M059J (cell line): Measurements from ENCODE around the gene LRP3. TPM values are rescaled to one million over a fixed set of nuclear protein-coding genes. Genes with fewer than 3 reads are reported as not detected.
"Not testable (repeated sequence)": the region's sequence is repeated elsewhere in the genome, so short reads cannot be mapped to it uniquely, and the experiment has no call there.

Experiments used
- DNase-seq: peaks from one replicate; pipeline ENCODE4 v3.0.0-alpha.2; 2012; ENCODE audit warnings: low read depth
- total RNA-seq: library from RNA; depleted of rRNA; stranded (reverse); fragments of >200 nt; shearing (Covaris generic); gene quantifications from 2 replicates; pipeline ENCODE4 v1.2.3, GENCODE V29; 2014

LRP3 gene
- total RNA-seq, 1 experiment from 2014 or later: 2.0 TPM

DNA sequence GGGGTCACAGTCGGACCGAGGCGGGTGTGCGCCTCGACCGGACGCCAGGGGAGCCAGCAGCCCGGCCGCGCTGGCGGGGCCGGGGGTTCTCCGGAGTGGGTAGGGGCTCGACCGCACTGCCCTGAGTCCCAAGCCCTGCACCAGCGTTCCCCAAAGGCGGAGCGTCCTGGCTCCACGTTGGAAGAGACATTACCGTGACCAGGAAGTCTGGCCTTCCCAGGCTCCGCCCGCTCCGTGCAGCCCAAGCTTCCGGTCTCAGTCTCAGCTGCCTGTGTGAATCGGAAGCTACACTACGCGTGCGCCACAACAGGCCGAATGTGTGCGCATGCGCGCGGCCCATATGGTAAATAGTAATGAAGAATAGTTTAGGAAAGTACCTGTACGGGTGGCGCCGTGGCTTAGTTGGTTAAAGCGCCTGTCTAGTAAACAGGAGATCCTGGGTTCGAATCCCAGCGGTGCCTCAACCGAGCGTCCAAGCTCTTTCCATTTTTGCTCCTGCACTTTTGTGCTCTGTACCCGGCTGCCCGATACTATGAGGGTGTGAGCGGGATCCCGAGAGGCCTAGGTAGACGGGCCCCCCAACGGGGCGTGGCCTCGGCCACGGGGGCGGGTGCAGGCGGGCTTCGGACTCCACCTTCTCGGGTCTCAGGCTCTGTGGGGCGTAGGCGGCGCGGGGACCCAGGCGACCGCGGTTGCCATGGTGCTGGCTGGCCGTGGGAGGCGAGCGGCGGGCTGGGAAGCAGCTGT, 17.3 kb upstream of the LRP3 start:
- DNase-seq: peak; percentile 99

DNA sequence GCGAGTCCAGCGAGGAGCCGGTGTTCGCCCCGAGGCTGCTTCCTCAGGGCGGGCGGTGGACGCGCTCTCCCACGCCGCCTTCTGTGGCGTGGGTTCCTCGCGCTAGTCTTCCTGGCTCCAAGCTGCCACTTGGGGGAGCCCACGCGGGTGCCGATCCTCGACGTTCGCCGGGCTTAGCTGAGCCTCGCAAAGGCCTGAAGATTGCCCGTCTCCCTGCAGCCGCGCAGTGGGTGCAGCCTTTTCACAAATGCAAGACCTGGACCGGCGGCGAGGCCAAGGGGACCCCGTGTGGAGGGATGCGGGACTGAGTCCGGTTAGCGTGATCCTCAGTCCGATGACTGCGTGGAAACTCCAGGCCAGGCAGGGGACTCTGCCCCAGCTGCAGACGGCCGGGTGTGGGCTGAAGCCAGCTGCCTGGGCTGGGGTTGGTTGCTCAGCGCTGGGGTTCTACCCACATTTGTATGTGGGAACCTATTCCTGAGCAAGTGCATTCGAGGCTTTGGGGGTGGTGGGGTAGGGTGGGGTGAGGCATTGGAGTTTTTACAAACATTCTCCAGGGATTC, 16.6 kb upstream of the LRP3 start:
- DNase-seq: no peak

GRCh38 chr19:33186431-33187182, 7.5 kb upstream of the LRP3 start:
- no peak for DNase-seq

DNA sequence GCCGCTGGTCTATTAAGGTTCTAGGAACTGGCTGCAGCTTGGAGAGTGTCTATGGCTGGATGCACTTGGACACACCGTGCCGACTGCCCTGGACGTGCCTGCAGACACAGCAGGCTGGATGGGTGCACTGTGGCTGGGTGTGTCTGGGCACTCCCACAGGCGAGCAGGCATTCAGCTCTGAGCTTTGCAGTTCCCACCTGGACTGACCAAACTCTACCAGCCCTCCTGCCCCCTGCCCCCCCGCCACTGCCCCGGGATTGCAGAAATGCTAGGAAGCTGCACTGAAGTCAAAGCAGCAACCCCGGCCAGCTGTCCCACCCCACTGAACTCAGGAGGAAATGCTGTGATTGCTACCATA, 7.0 kb upstream of the LRP3 start:
- DNase-seq: no peak

DNA sequence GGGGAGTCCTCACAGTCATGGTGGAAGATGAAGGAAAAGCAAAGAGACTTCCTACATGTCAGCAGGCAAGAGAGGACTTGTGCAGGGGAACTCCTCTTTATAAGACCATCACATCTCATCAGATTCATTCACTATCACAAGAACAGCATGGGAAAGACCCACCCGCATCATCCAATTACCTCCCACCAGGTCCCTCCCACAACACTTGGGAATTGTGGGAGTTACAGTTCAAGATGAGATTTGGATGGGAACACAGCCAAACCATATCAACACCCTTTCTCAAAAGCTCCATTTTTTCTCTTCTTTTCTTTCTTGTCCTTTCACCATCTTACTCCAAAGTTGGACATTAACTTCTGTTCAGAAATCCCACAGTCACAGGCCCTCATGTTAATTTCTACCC, 4.7 kb upstream of the LRP3 start:
- no peak for DNase-seq

DNA sequence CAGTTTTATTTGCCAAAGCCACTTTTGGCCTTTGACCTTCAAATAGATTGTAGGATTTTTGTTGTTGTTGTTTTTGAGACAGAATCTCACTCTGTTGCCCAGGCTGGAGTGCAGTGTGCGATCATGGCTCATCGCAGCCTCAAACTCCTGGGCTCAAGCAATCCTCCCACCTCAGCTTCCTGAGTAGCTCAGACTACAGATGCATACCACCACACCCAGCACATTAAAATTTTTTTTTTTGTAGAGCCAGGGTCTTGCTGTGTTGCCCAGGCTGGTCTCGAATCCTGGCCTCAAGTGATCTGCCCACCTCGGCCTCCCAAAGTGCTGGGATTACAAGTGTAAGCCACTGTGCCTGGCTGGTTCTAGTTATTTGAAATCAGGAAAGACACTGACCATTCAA, 3.0 kb upstream of the LRP3 start:
- DNase-seq: not testable (repeated sequence)

DNA sequence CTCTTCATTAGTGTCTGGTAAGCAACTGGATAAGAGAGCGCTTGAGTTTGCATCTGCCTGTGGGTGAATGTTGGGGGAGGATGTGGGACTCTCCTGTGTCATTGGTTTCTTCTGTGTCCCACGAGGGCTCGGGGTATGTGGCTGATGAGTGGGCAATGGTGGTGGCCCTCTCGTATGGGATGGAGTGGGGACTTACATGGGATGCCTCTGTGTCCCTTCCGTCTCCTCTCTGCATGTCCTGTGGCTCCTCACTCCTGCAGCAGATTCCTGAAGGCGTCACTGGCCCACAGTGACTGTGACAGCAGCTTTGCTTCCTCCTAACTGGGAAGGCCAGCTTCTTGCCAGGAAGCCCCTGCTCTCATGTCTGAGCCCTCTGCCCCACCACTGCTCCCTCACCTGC, 2.6 kb upstream of the LRP3 start:
- no peak for DNase-seq

DNA sequence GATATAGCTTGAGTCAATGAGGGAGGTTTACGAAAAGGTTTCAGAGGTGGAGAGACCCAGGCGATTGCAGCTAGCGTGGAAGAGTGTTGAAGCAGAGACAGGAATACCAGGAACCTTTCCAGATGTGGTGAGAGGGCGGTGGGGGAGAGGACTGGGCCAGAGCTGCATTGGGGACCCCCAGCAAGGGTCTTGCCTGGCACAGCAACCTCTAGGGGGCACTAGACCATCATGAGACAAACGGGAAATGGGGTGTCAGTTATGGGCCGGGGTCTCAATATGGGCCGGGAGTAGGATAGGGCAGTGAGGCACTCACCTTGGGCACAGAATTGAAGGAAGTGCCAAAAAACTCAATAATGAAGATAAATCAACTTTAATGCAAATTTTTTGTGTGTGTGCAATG, 2.1 kb upstream of the LRP3 start:
- DNase-seq: no peak

GRCh38 chr19:33193269-33193864, 763 bp upstream of the LRP3 start:
- no peak for DNase-seq

DNA sequence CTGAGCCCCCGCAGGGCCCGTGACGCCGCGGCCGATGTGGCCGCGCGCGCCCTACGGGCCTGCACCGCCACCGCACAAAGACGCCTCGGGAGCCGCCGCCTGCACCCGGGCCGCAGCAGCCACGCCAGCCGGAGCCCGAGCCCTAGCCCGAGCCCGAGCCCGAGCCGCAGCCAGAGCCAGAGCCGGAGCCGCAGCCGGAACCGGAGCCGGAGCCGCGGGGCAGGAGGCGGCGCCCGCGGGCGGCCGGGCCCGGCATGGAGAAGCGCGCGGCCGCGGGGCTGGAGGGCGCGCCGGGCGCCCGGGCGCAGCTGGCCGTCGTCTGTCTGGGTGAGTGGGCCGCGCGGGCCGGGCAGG, 379 bp downstream of the LRP3 start:
- DNase-seq: no peak

GRCh38 chr19:33194886-33195644, 935 bp downstream of the LRP3 start:
- no peak for DNase-seq

- no peak for DNase-seq
These were observed 1.7 kb downstream of the LRP3 start for GRCh38 chr19:33195645-33196347.

GRCh38 chr19:33196446-33197193, 2.5 kb downstream of the LRP3 start:
- no peak for DNase-seq

DNA sequence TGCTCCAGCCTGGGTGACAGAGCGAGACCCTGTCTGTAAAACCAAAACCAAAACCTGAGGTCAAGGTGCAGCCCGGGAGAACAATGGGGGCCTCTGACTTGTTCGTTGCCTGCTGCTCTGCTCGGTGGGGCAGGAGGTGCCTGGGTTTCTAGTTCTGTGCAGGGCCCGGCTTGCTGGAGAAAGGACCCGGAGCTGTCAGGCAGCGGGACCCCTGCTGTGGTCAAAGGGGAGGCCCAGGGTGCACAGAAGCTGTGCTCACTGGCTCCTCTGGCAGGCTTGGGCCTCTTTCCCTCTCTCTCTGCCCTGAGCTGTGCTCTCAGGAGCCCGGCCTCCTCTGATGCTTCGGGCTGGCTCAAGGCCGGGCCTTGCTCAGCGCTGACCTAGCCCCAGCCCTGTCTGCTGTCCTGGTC, 3.5 kb downstream of the LRP3 start:
- no peak for DNase-seq

- no peak for DNase-seq
These were observed 4.0 kb downstream of the LRP3 start for GRCh38 chr19:33198169-33198568.

DNA sequence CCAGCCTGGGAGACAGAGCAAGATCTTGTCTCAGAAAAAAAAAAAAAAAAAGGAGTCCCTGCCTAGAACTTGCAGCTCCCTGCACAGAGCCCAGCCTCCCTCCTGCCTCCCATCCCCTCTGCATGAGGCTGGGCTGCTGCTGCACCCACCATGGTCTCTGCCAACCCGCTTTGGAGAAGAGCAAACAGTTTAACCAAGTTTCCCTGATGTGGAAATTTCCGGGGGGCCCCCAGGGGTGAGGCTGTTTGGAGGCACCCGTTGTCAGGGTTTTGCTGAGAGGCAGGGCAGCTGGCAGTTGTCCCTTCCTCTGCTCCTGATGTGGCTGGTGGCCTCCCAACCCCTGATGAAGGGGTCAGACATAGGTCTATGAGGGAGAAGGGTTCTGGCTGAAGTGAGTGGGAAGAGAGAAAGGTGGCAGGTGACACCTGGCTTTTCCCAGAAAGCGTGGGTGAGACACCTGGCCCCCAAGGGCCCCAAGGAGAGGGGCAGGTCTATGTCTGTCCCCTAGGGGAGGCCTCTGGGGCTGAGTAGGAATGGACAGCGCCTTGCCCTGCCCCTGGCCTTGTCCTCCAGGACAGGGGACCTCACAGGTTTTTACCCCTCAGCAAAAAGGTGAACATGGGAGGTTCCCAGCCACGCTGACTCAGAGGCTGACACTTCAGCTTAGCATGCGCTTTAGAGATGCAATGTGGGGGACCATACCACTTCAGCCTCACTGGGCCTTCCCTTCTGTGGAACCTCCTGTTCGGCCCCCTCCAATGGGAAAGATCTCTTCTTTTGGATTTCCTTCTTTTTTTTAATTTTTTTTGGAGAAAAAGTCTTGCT, 5.5 kb downstream of the LRP3 start:
- no peak for DNase-seq

DNA sequence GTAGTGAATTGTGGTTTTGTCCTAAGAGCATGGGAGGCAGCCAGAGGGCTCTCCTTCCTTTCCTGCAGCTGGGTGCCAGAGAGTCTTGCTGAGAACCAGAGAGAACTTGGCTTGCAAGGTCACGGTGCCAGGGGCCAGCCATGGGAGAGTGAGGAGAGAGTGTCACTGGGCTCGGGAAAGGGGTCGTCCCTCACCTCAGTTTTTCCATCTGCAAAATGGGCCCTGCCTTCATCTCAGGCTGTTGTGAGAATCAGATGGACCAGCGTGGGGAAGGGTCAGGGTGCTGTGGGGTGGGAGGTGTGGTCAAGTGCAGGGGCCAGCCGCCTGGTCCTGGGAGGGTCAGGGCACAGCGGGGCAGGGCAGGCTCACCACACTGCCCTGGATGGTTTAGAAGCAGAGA, 7.3 kb downstream of the LRP3 start:
- DNase-seq: no peak

DNA sequence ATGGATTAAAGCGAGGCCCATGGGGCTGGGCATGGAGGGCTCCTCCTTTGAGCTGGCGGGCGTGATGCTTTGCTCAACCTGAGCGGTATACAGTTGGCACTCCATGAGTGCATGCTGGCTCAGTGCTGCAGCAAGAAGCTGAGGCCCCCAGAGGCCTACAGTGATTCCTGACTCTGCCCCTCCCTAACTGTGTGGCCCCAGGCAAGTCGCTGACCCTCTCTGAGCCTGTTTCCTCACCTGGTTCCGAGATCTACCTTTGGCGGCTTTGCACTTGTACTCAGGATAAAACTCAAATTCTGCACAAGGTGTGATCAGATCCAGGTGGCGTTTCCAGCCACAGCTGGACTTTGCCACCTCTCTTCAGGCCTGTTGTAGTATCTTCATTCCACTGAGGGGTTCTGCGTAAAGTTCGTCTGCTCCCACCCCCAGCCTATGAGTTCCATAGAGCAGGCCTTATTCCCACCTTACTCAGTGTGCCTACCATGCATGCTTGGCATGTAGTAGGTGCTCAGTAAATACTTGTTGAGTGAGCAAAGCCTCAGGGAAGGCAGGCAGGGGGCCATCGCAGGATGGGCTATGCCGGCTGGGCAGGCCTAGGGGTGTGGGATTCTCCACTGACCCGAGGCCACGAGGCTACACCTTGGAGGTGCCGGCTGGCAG, 7.9 kb downstream of the LRP3 start:
- DNase-seq: no peak
